ENCODE measurements around the gene PPIF. TPM values are rescaled to one million over a fixed set of nuclear protein-coding genes. Genes with fewer than 3 reads are reported as not detected.

Gene PPIF
- total RNA-seq, 1 donor = 29.6 TPM

GRCh38 chr10:79303631-79304478 lies 43.4 kb upstream of the PPIF start:
- no peak for TF ChIP-seq CTCF (IDR thresholded peaks at IDR 0.05; ENCODE audit: insufficient read depth, low read length)
- no peak for DNase-seq (ENCODE audit: low read depth)
- H3K4me3 ChIP-seq (ENCODE audit: low read depth, low read length) = no peak overlapping the region

- no peak for TF ChIP-seq CTCF (IDR thresholded peaks at IDR 0.05; ENCODE audit: insufficient read depth, low read length)
- H3K4me3 ChIP-seq (ENCODE audit: low read depth, low read length) = no peak overlapping the region
- DNase-seq (ENCODE audit: low read depth) = no peak
Measured at GRCh38 chr10:79304479-79305087, 42.7 kb upstream of the PPIF start.

- no peak for TF ChIP-seq CTCF (IDR thresholded peaks at IDR 0.05; ENCODE audit: insufficient read depth, low read length)
- no peak for DNase-seq (ENCODE audit: low read depth)
- H3K4me3 ChIP-seq (ENCODE audit: low read depth, low read length) = no peak overlapping the region
Measured at GRCh38 chr10:79305515-79305914, 41.8 kb upstream of the PPIF start.

- TF ChIP-seq CTCF (IDR thresholded peaks at IDR 0.05; ENCODE audit: insufficient read depth, low read length) = no peak
- no peak for DNase-seq (ENCODE audit: low read depth)
- no peak overlapping the region for H3K4me3 ChIP-seq (ENCODE audit: low read depth, low read length)
Measured at GRCh38 chr10:79305988-79306387, 41.3 kb upstream of the PPIF start.

- H3K4me3 ChIP-seq (ENCODE audit: low read depth, low read length) = no peak overlapping the region
- TF ChIP-seq CTCF (IDR thresholded peaks at IDR 0.05; ENCODE audit: insufficient read depth, low read length) = no peak
- DNase-seq (ENCODE audit: low read depth) = no peak
Measured at GRCh38 chr10:79306644-79307220, 40.5 kb upstream of the PPIF start.

- no peak for TF ChIP-seq CTCF (IDR thresholded peaks at IDR 0.05; ENCODE audit: insufficient read depth, low read length)
- no peak overlapping the region for H3K4me3 ChIP-seq (ENCODE audit: low read depth, low read length)
- DNase-seq (ENCODE audit: low read depth) = no peak
Measured at GRCh38 chr10:79308016-79308415, 39.3 kb upstream of the PPIF start.
